Activated naive CD8-positive, alpha-beta T cell treated with anti-CD3 and anti-CD28 coated beads for 36 hours (primary cell): ENCODE measurements around the gene TMC6. TPM values are rescaled to one million over a fixed set of nuclear protein-coding genes. Genes with fewer than 3 reads are reported as not detected.
A peak's percentile ranks its signal among the peaks of the same experiment; 100 is the strongest.
"Not testable (repeated sequence)": the region's sequence is repeated elsewhere in the genome, so short reads cannot be mapped to it uniquely, and the experiment has no call there.

Source experiments
- DNase-seq: peaks from one replicate; pipeline ENCODE4 v3.0.0; 2021
- H3K27ac Mint-ChIP-seq: one replicate; pipeline ENCODE4 v1.8.0; 2022; ENCODE audit warnings: mild to moderate bottlenecking, moderate library complexity, mixed read lengths
- H3K27me3 Mint-ChIP-seq: one replicate; pipeline ENCODE4 v1.8.0; 2022; ENCODE audit warnings: mild to moderate bottlenecking, mixed read lengths
- H3K36me3 Mint-ChIP-seq: one replicate; pipeline ENCODE4 v1.8.0; 2021; ENCODE audit warnings: mild to moderate bottlenecking, mixed read lengths
- H3K4me1 Mint-ChIP-seq: one replicate; pipeline ENCODE4 v1.8.0; 2021; ENCODE audit warnings: mixed read lengths
- H3K4me3 Mint-ChIP-seq: one replicate; pipeline ENCODE4 v1.8.0; 2022; ENCODE audit warnings: mild to moderate bottlenecking, moderate library complexity, mixed read lengths
- H3K9me3 Mint-ChIP-seq: one replicate; pipeline ENCODE4 v1.8.0; 2022; ENCODE audit warnings: mixed read lengths
- total RNA-seq, 2 experiments: library from RNA; stranded (reverse); gene quantifications; one replicate each; pipeline ENCODE4 v1.2.3, GENCODE V29; 2021

The TMC6 gene
- total RNA-seq, 2 experiments from 2014 or later = 119 to 125 TPM

DNA sequence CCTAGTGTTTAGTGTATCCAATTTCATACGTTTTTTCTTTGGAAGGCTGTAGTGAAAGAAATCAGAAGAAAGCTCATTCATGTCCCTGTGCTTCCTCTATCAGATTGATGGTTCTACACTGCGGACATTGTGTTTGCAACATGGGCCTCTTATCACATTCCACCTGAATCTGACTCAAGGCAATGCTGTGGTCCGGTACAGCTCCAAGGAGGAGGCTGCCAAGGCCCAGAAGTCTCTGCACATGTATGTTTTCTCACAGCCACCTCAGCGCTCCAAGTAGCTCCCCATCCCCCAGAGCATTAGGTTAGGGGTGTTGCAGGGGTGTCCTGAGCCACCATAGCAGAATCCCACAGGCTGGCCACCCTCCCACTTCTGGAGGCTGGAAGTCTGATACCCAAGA lies 25.2 kb downstream of the TMC6 start:
- Mint-ChIP-seq H3K9me3 (peaks cover 2% of the 10 kb centered on the region), H3K4me1 (peaks cover 11% of the 10 kb centered on the region), H3K36me3 (peaks cover 25% of the 10 kb centered on the region), H3K4me3 (no peak overlapping the region), H3K27me3 (no peaks in the 10 kb centered on the region), H3K27ac (peak overlapping the region; percentile 42)
- no peak for DNase-seq

DNA sequence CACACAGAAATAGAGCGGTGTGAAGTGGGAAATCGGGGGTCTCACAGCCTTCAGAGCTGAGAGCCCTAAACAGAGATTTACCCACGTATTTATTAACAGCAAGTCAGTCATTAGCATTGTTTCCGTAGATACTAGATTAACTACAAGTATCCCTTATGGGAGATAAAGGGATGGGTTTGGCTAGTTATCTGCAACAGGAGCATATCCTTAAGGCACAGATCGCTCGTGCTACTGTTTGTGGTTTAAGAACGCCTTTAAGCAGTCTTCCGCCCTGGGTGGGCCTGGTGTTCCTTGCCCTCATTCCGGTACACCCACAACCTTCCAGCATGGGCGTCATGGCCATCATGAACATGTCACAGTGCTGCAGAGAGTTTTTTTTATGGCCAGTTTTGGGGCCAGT lies 27.0 kb downstream of the TMC6 start:
- no peaks in the 10 kb centered on the region for H3K27me3 Mint-ChIP-seq
- DNase-seq = no peak
- peaks cover 2% of the 10 kb centered on the region for H3K9me3 Mint-ChIP-seq
- H3K4me3 Mint-ChIP-seq = no peak overlapping the region
- no peak overlapping the region for H3K27ac Mint-ChIP-seq
- H3K4me1 Mint-ChIP-seq = no peaks in the 10 kb centered on the region
- H3K36me3 Mint-ChIP-seq = peaks cover 25% of the 10 kb centered on the region

DNA sequence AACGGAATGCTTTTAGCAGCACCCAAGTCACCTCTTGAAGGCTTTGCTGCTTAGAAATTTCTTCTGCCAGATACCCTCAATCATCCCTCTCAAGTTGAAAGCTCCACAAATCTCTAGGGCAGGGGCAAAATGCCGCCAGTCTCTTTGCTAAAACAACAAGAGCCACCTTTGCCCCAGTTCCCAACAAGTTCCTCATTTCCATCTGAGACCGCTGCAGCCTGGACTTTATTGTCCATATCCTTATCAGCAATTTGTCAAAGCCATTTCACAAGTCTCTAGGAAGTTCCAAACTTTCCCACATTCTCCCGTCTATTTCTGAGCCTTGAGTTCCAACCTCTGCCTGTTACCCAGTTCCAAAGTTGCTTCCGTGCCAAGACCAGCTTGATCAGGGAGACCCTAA lies 27.4 kb downstream of the TMC6 start:
- peaks cover 25% of the 10 kb centered on the region for H3K36me3 Mint-ChIP-seq
- no peaks in the 10 kb centered on the region for H3K27me3 Mint-ChIP-seq
- peaks cover 2% of the 10 kb centered on the region for H3K9me3 Mint-ChIP-seq
- H3K4me1 Mint-ChIP-seq = no peaks in the 10 kb centered on the region
- no peak overlapping the region for H3K27ac Mint-ChIP-seq
- no peak for DNase-seq
- H3K4me3 Mint-ChIP-seq = no peak overlapping the region

DNA sequence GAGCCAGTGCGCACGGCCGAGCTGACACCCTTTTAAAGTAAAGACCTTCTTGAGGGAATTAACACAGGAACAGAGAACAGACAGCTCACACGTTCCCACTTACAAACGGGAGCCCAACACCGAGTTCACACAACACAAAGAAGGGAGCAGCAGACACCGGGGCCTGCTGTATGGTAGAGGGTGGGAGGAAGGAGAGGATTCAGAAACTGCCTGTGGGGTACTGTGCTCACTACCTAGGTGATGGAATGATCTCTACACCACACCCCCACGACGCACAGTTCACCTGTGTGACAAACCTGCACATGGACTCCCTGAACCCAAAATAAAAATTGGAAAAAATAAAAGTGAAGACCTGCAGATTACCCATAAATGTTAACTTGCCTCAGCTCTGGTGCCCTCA lies 32.5 kb downstream of the TMC6 start:
- H3K4me3 Mint-ChIP-seq = no peak overlapping the region

DNA sequence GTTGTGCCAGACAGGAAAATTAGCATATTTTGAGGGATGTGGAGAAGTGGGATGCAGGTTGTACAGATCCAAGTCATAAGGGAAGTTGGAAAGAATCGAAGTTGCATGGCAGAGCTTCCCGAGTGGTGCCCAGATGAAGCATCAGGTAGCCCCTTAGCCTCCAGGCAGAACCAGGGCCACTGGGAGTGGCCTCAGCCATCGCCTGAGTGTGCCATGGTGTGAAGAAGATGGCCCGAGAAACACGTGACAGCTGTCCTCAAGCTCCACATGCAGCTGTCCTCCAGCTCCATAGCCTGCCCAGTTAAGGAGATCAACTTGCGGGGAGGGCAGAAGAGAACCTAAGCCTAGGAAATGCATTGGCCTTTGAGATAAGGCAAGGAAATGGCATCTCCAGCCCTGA lies 33.5 kb downstream of the TMC6 start:
- H3K27ac Mint-ChIP-seq = peak overlapping the region; percentile 1
- no peak for DNase-seq
- H3K9me3 Mint-ChIP-seq = peaks cover 2% of the 10 kb centered on the region
- peaks cover 9% of the 10 kb centered on the region for H3K4me1 Mint-ChIP-seq
- H3K36me3 Mint-ChIP-seq = peaks cover 22% of the 10 kb centered on the region
- no peaks in the 10 kb centered on the region for H3K27me3 Mint-ChIP-seq
- no peak overlapping the region for H3K4me3 Mint-ChIP-seq

More for the DNA sequence above, 32.5 kb downstream of the TMC6 start:
- peaks cover 9% of the 10 kb centered on the region for H3K4me1 Mint-ChIP-seq
- DNase-seq = no peak
- peaks cover 2% of the 10 kb centered on the region for H3K9me3 Mint-ChIP-seq
- peaks cover 28% of the 10 kb centered on the region for H3K36me3 Mint-ChIP-seq
- H3K27me3 Mint-ChIP-seq = no peaks in the 10 kb centered on the region
- H3K27ac Mint-ChIP-seq = no peak overlapping the region

DNA sequence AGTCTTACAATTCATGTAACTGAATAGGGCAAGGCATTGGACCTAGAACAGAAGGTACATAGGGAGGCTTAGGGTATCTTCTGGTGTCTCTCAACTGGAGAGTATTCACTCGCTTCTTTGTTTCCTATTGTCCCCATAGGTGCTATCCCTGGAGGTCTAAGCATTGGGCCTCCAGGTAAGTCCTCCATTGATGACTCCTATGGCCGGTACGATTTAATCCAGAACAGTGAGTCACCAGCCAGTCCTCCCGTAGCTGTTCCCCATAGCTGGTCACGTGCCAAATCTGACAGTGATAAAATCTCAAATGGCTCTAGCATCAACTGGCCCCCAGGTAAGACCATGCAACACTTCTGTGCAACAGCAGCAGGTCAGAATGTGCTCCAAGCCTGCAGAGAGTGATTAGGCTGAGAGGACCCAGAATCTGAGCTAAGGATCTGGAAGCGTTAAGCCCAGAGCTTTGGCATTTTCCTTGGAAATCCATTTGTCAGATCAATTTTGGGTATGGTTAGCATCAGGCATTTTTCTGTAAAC lies 35.7 kb downstream of the TMC6 start:
- Mint-ChIP-seq H3K36me3 (peaks cover 8% of the 10 kb centered on the region), H3K27ac (no peak overlapping the region), H3K4me1 (peaks cover 13% of the 10 kb centered on the region), H3K9me3 (no peaks in the 10 kb centered on the region), H3K4me3 (no peak overlapping the region), H3K27me3 (no peaks in the 10 kb centered on the region)
- DNase-seq = no peak

DNA sequence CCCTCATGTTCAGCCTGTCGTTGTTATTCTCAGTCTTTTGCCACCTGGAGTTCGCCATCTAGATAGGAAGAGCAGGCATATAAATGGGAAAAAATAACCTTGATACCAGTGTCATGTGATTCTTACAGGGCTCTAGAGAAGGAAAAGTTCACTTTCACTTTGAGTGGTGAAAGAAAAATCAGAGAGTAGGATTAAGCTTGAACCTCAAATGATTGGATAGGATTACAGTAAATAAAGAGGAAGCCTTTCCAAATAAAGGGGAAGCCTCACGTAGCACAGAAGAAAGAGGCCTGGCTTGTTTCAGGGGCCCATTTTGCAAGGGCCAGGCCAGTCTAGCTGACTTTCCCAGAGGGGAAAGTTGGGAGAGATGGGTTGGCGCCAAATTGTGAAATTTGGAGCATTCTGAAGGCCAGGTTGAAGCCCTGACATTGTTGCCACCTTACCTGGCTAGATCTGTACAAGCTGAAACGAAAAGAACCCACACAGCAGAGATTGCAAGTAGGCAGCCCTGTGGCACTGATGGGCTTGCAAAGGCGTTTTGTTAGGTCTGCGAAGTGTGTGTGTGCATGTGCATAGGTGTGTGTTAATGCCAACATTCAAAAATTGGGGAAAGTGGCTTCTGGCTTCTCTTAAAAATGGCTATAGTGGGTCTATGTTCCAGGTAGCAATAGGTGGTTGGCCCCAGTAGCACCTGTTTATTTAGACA lies 38.8 kb downstream of the TMC6 start:
- Mint-ChIP-seq H3K4me1 (peaks cover 14% of the 10 kb centered on the region), H3K36me3 (peaks cover 15% of the 10 kb centered on the region), H3K27ac (peak overlapping the region; percentile 57), H3K9me3 (no peaks in the 10 kb centered on the region), H3K4me3 (no peak overlapping the region), H3K27me3 (no peaks in the 10 kb centered on the region)
- no peak for DNase-seq

DNA sequence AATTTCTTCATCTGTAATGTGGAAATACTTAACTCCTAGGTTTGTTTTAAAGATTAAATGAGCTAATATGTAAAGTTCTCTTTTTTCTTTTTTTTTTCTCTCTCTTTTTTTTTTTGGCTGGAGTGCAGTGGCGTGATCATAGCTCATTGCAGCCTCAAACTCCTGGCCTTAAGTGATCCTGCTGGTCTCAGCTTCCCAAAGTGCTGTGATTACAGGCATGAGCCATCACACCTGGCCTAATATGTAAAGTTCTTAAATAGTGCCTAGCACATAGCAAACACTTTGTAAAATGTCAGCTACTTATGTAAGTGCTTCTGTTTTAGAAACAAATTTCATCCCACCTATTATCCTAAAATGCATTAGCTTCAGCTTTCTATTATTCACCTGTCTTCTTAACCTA lies 40.0 kb downstream of the TMC6 start:
- no peak for DNase-seq
- H3K9me3 Mint-ChIP-seq = no peaks in the 10 kb centered on the region
- H3K27ac Mint-ChIP-seq = peak overlapping the region; percentile 34
- H3K27me3 Mint-ChIP-seq = no peaks in the 10 kb centered on the region
- H3K36me3 Mint-ChIP-seq = peaks cover 13% of the 10 kb centered on the region
- H3K4me1 Mint-ChIP-seq = peaks cover 14% of the 10 kb centered on the region
- H3K4me3 Mint-ChIP-seq = no peak overlapping the region

DNA sequence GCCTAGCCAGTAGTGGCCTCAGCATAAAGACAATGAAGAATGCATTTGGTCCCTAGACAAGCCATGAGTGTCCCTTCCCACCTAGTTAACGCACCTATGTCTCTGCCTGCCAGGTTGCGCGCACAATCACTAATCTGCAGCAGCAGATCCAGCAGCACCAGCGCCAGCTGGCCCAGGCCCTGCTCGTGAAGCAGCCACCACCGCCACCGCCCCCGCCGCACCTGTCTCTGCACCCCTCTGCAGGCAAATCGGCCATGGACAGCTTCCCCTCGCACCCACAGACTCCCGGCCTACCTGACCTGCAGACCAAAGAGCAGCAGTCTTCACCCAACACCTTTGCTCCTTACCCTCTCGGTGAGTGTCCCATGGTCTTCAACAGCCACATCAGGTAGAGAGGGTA lies 41.8 kb downstream of the TMC6 start:
- H3K27me3 Mint-ChIP-seq = no peaks in the 10 kb centered on the region
- H3K36me3 Mint-ChIP-seq = peaks cover 9% of the 10 kb centered on the region
- no peak for DNase-seq
- H3K9me3 Mint-ChIP-seq = no peaks in the 10 kb centered on the region
- no peak overlapping the region for H3K27ac Mint-ChIP-seq
- peaks cover 10% of the 10 kb centered on the region for H3K4me1 Mint-ChIP-seq
- H3K4me3 Mint-ChIP-seq = no peak overlapping the region

DNA sequence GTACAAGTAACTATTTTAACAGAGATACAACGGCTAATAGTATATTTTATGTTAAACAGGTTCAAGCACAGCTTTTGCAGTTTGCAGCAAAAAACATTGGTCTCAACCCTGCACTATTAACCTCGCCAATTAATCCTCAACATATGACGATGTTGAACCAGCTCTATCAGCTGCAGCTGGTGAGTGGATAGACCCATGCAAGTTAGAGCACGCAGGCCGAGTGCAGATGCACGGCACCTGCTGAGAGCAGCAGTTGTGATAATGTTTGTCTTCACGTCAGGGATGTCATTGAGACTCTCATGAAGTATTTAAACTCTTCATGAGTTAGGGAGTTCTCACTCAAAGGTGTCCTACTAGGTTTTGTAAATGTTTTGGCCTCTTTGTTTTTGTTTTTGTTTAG lies 45.6 kb downstream of the TMC6 start:
- no peak for DNase-seq
- H3K27ac Mint-ChIP-seq = no peak overlapping the region
- no peaks in the 10 kb centered on the region for H3K9me3 Mint-ChIP-seq
- peaks cover 7% of the 10 kb centered on the region for H3K36me3 Mint-ChIP-seq
- H3K4me3 Mint-ChIP-seq = no peak overlapping the region
- peaks cover 4% of the 10 kb centered on the region for H3K4me1 Mint-ChIP-seq
- no peaks in the 10 kb centered on the region for H3K27me3 Mint-ChIP-seq

DNA sequence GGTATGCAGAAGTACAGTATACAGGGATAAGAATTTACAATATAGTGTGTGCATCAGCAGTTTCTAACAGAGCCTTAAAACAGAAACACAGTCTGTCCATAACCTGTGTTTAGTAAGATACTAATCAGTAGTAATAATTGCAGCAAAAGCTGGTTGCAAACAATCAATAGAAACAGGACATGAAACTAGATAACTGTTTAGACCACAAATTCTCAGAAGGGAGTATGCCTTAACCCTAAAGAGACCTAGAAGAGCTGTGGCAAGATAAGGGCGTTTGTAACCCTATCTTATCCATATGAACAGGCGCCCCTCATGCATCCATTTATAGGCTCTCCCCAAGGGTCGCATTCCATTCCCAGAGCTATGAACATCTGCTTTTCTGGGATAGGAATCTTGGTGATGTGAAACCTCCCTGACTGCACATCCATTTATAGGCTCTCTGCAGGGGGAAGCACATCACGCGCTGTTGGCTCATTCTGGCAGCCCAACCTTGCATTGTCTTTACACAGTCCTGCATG lies 46.1 kb downstream of the TMC6 start:
- H3K4me3 Mint-ChIP-seq, DNase-seq, H3K36me3 Mint-ChIP-seq, H3K9me3 Mint-ChIP-seq, H3K27me3 Mint-ChIP-seq, H3K4me1 Mint-ChIP-seq, H3K27ac Mint-ChIP-seq: not testable (repeated sequence)

DNA sequence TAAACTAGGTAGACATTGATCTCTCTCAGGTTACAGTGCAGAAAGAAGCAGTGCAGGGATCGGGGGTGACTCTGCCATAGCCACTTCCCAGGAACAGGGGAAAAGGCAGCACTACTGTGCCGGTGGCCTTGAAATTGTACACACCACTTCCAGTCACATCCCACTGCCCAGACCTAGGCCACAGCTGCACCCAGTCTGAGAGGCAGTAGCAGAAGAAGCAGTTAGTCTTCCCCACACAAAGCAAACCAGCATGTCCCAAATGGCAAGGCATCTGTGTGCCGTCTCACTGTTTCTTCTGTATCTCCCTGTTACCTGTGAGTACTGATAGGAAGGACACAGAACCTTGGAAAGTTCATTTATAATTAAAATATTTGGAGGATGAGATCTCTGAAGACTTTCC lies 47.0 kb downstream of the TMC6 start:
- Mint-ChIP-seq H3K4me1 (peaks cover 7% of the 10 kb centered on the region), H3K27ac (no peak overlapping the region), H3K9me3 (no peaks in the 10 kb centered on the region), H3K27me3 (no peaks in the 10 kb centered on the region), H3K4me3 (no peak overlapping the region), H3K36me3 (peaks cover 2% of the 10 kb centered on the region)
- DNase-seq = no peak

DNA sequence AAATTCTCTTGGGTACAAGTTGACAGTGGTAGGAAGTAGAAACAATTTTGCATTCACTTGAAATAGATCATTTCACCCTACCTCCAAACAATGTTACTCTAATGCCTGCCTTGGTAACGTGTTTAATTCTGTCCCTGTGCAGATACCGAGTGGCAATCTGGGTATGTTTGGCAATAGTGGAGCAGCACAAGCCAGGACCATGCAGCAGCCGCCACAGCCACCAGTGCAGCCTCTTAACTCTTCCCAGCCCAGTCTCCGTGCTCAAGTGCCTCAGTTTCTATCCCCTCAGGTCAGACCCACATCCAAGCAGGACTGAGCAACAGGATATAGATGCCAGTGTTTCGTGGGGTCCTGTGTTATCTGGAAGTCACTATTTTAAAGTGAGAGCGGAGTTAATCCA lies 49.3 kb downstream of the TMC6 start:
- H3K27ac Mint-ChIP-seq = no peak overlapping the region
- H3K4me3 Mint-ChIP-seq = no peak overlapping the region
- no peaks in the 10 kb centered on the region for H3K9me3 Mint-ChIP-seq
- H3K27me3 Mint-ChIP-seq = no peaks in the 10 kb centered on the region
- H3K4me1 Mint-ChIP-seq = peaks cover 5% of the 10 kb centered on the region
- no peak for DNase-seq
- H3K36me3 Mint-ChIP-seq = peaks cover 5% of the 10 kb centered on the region

DNA sequence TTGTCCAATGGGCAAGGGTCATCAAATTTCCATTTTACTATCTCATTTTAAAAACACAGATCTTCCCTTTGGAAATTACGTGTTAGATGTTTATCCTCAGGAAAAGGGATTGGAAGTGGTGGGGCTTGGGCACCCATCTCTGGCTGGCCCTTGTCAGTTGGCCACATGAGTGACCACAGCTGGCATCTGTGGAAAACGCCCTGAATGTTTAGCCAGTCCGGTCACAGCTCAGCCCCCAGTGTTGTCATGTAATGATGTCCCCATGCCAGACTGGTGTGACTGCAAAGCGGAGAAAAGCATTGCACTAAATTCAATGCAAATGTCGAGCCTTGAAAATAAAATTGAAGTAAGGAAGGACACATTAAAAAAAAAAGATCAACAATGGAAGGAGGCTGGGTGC lies 53.0 kb downstream of the TMC6 start:
- peaks cover 6% of the 10 kb centered on the region for H3K36me3 Mint-ChIP-seq
- H3K4me3 Mint-ChIP-seq = no peak overlapping the region

DNA sequence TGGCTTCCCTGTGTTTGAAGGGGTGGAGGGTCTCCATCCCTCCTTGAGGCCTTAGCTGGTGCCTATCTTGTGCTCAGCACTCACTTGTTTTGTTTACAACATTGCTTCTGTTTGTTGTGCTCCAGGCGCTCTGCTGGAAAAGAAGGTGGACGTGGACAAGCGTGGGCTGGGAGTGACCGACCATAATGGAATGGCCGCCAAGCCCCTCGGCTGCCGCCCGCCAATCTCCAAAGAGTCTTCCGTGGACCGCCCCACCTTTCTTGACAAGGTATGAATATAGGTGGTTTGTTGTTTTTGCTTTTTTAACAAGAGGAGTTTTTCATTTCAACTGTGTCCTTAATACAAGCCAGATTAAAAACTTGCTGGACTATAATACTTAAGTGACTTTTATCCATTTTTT lies 53.5 kb downstream of the TMC6 start:
- Mint-ChIP-seq H3K27ac (no peak overlapping the region), H3K27me3 (no peaks in the 10 kb centered on the region), H3K36me3 (peaks cover 6% of the 10 kb centered on the region), H3K4me1 (peaks cover 3% of the 10 kb centered on the region), H3K9me3 (no peaks in the 10 kb centered on the region), H3K4me3 (no peak overlapping the region)
- DNase-seq = no peak

More for the DNA sequence above, 53.0 kb downstream of the TMC6 start:
- H3K27ac Mint-ChIP-seq = no peak overlapping the region
- no peak for DNase-seq
- H3K9me3 Mint-ChIP-seq = no peaks in the 10 kb centered on the region
- peaks cover 3% of the 10 kb centered on the region for H3K4me1 Mint-ChIP-seq
- H3K27me3 Mint-ChIP-seq = no peaks in the 10 kb centered on the region

DNA sequence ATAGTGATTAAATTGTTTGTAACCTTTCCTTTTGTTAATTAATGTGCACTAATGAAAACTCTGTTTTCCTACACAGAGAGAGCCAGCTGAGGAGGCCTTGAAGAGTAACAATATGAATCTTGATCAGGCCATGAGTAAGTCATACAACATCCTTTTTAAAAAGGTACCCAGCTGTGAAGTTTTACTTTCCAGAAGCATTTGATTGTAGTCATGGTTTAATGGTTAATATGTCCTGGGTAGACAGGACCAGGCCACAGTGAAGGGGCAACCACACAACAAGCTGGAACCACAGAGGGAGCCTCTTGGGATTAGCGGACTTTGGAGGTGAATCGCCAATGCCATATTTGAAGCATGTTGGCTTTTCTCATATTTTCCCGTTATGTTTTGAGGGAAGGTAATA lies 55.6 kb downstream of the TMC6 start:
- Mint-ChIP-seq H3K27me3 (no peaks in the 10 kb centered on the region), H3K9me3 (no peaks in the 10 kb centered on the region), H3K36me3 (peaks cover 6% of the 10 kb centered on the region), H3K27ac (no peak overlapping the region), H3K4me3 (no peak overlapping the region), H3K4me1 (peaks cover 3% of the 10 kb centered on the region)
- DNase-seq = no peak
